B cell (primary cell): ENCODE data around the gene SHOC2. TPM values are rescaled to one million over a fixed set of nuclear protein-coding genes. Genes with fewer than 3 reads are reported as not detected.

Source experiments
- ATAC-seq: fragments of 200-7000 bp; cut with Tn5 transposase; one replicate; pipeline ENCODE4 v1.10.0; 2021; ENCODE audit warnings: low read depth, mild to moderate bottlenecking, moderate number of reproducible peaks, moderate library complexity
- CTCF ChIA-PET: fragments of 350-600 bp; sonication (Branson Sonifier 250); formaldehyde crosslinking; loops from one replicate; lab custom pipeline; 2021; ENCODE audit warnings: antibody characterized with exemption, inconsistent platforms; lab: Charles Lee
- POLR2A ChIA-PET: fragments of 350-600 bp; sonication (Branson Sonifier 250); formaldehyde crosslinking; loops from one replicate; lab custom pipeline; 2021; ENCODE audit warnings: antibody characterized with exemption; lab: Charles Lee
- DNase-seq: peaks from one replicate; pipeline ENCODE4 v3.0.0; 2013
- H2AFZ ChIP-seq: 2 replicates; pipeline ENCODE4 v1.6.1; 2012; ENCODE audit warnings: mild to moderate bottlenecking, low read depth, low read length; ENCODE audit not compliant: insufficient read depth, poor library complexity, severe bottlenecking
- H3K27ac ChIP-seq, 2 donors: 1 replicate in 1 of 2; 2 replicates in 1 of 2; pipeline ENCODE4 v1.5.1; 2012 to 2013; ENCODE audit warnings: low read length in 2 of 2, mild to moderate bottlenecking in 2 of 2, moderate library complexity in 1 of 2
- H3K27me3 ChIP-seq, 4 experiments: fragments of 200-600 bp in 1 of 4; sonication (generic) in 1 of 4; replicated peaks in 1 of 4; 1 replicate in 2 of 4; 2 replicates in 2 of 4; pipeline versions ENCODE4 v1.6.1 to v1.7.0; 2013 to 2016; ENCODE audit warnings: low read length in 3 of 4, mild to moderate bottlenecking in 2 of 4, mixed read lengths in 1 of 4, moderate library complexity in 1 of 4; ENCODE audit not compliant: insufficient read depth in 4 of 4, control insufficient read depth in 3 of 4; ENCODE audit errors: control extremely low read depth in 1 of 4
- H3K36me3 ChIP-seq, 2 experiments: replicated peaks in 1 of 2; 1 replicate in 1 of 2; 2 replicates in 1 of 2; pipeline versions ENCODE4 v1.6.1 to v1.7.1; 2013; ENCODE audit warnings: low read length in 1 of 2; ENCODE audit not compliant: insufficient read depth in 2 of 2, control insufficient read depth in 1 of 2; ENCODE audit errors: control extremely low read depth in 1 of 2, extremely low read depth in 1 of 2
- H3K4me1 ChIP-seq, 2 donors: fragments of 200-600 bp in 1 of 2; sonication (generic) in 1 of 2; 1 replicate in 1 of 2; 2 replicates in 1 of 2; pipeline versions ENCODE4 v1.5.1 to v1.6.1; 2013 to 2017; ENCODE audit warnings: low read length in 2 of 2; ENCODE audit not compliant: control insufficient read depth in 2 of 2, insufficient read depth in 2 of 2
- H3K4me2 ChIP-seq: replicated peaks from 2 replicates; pipeline ENCODE3; 2012; ENCODE audit warnings: mild to moderate bottlenecking, low read depth, low read length; ENCODE audit not compliant: poor library complexity, severe bottlenecking
- H3K4me3 ChIP-seq, 5 experiments: fragments of 200-600 bp in 1 of 5; sonication (generic) in 1 of 5; 1 replicate in 3 of 5; 2 replicates in 2 of 5; pipeline versions ENCODE4 v1.5.1 to v1.7.0; 2011 to 2016; ENCODE audit warnings: low read length in 4 of 5, mild to moderate bottlenecking in 4 of 5, low read depth in 2 of 5, control low read depth in 1 of 5, moderate library complexity in 1 of 5; ENCODE audit not compliant: insufficient read depth in 1 of 5; ENCODE audit errors: control extremely low read depth in 1 of 5, extremely low read depth in 1 of 5
- H3K79me2 ChIP-seq: fragments of 200-600 bp; sonication (generic); one replicate; pipeline ENCODE4 v1.6.0; 2016; ENCODE audit warnings: low read length; ENCODE audit not compliant: control insufficient read depth, insufficient read depth
- H3K9ac ChIP-seq: fragments of 200-600 bp; sonication (generic); 2 replicates; pipeline ENCODE4 v1.6.1; 2017; ENCODE audit warnings: mild to moderate bottlenecking, low read length, moderate library complexity
- H3K9me3 ChIP-seq, 3 donors: one replicate each; pipeline versions ENCODE4 v1.6.1 to v1.7.1; 2013; ENCODE audit warnings: low read length in 2 of 3; ENCODE audit not compliant: control insufficient read depth in 2 of 3, insufficient read depth in 1 of 3; ENCODE audit errors: control extremely low read depth in 1 of 3
- H4K20me1 ChIP-seq: 2 replicates; pipeline ENCODE4 v1.6.0; 2012; ENCODE audit warnings: mild to moderate bottlenecking, low read length; ENCODE audit not compliant: insufficient read depth, control insufficient read depth, poor library complexity, severe bottlenecking
- H3K27ac Mint-ChIP-seq: one replicate; pipeline ENCODE4 v1.8.0; 2021; ENCODE audit warnings: mixed read lengths
- H3K27me3 Mint-ChIP-seq: one replicate; pipeline ENCODE4 v1.8.0; 2021; ENCODE audit warnings: mixed read lengths
- H3K4me1 Mint-ChIP-seq: one replicate; pipeline ENCODE4 v1.8.0; 2021; ENCODE audit warnings: mixed read lengths
- H3K4me3 Mint-ChIP-seq: one replicate; pipeline ENCODE4 v1.8.0; 2021; ENCODE audit warnings: mixed read lengths
- H3K9me3 Mint-ChIP-seq: one replicate; pipeline ENCODE4 v1.8.0; 2022; ENCODE audit warnings: mixed read lengths; ENCODE audit not compliant: insufficient read depth
- EZH2 ChIP-seq: IDR thresholded peaks from 2 replicates; pipeline ENCODE4 v1.6.1; 2012; ENCODE audit warnings: borderline replicate concordance, low read depth, mild to moderate bottlenecking, moderate library complexity, low read length; ENCODE audit not compliant: insufficient read depth, poor library complexity, severe bottlenecking
- WGBS: methylation state at CpG from one replicate; pipeline ENCODE4 v1.1.5; 2013; ENCODE audit warnings: missing lambda C conversion rate; ENCODE audit not compliant: insufficient coverage; 5-methylcytosine and 5-hydroxymethylcytosine counted together
- intact Hi-C: fragments of 100-400 bp; cut with micrococcal nuclease; formaldehyde crosslinking; loops from one replicate; pipeline ENCODE4 v1.10.0; 2022
- polyA plus RNA-seq: library from polyadenylated mRNA; depleted of rRNA; stranded (reverse); fragments of >200 nt; gene quantifications from 2 replicates; pipeline ENCODE4 v1.2.3, GENCODE V29; 2012
- total RNA-seq, 2 donors: library from RNA; stranded (reverse); fragments of 120-200 nt in 1 of 2; gene quantifications; 1 replicate in 1 of 2; 2 replicates in 1 of 2; pipeline versions ENCODE4 v1.2.3 to v1.2.4, GENCODE V29; 2013 to 2022
- TF ChIP-seq, protein P1 (sequence below): fragments of 200-600 bp; IDR thresholded peaks from one replicate; pipeline ENCODE4 v1.8.0; 2022; ENCODE audit warnings: antibody characterized with exemption, mild to moderate bottlenecking

The SHOC2 gene
- total and polyA plus RNA-seq, 2 donors (not counting 1 experiment from before 2014, with no cell fraction given), result 13.3 to 116 TPM

DNA sequence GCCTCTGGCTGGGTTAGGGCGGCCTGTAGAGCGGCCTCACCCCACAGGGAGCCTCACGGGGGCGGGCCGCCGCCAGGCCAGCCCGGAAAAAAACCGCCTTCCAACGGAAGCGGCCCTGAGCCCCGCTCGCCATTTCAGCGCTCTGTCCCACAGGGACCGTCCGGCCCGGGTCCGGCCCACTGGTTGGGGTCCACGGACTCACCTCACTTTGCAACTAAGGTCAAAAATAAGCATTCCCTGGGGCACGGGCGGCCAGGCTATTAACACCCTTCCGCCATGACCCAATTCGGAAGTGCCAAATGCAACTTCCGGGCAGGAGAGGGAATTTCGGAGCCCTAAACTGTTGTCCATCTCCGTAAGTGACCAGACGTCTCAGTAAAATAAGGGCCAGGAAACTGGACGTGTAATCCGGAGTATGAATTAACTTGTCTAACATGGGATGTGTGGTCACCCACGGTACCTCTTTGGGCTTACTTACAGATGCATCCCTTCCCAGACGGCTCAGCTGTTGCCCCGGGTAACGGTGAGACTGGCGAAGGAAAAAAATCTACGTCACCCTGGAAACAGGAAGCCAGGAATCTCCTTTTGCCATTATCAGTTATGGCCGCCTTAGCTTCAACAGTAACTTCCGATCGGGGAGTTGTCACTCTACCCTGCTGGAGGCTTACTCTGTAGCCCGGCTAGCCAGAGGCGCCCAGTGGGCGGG is 608 bp upstream of the SHOC2 start, which contains the start of gene BBIP1:
Gene BBIP1, minus strand, starts transcription at position 538 of the 706 bp plus-strand sequence. CDS start 1,023 bp downstream, outside the sequence.
- WGBS, result under 1% methylated on average over 37 of the region's 40 CpGs
- H3K27me3 Mint-ChIP-seq, result no peaks in the 10 kb centered on the region
- H3K4me1 Mint-ChIP-seq, result peaks cover 49% of the 10 kb centered on the region
- TF ChIP-seq EZH2, result no peak
- ChIA-PET CTCF (interaction anchor here (0.8 to 3.3 kb wide), 9 partner anchors 14 to 246 kb away, joined by 3 to 26 read pairs (median 3); partner anchors contain the start of gene PDCD4), POLR2A (interaction anchor here (0.6 to 1.8 kb wide), 12 partner anchors 18 to 692 kb away, joined by 3 to 8 read pairs (median 4); partner anchors contain the start of genes PDCD4 and SMNDC1)
- Histone ChIP-seq H3K9me3 (no peaks in the 10 kb centered on the region), H3K79me2 (peaks cover 50% of the 10 kb centered on the region), H4K20me1 (peaks cover 19% of the 10 kb centered on the region), H2AFZ (peak within 1 kb of the TSS; percentile 73), H3K9ac (peak within 1 kb of the TSS; percentile 100), H3K27me3 (no peaks in the 10 kb centered on the region), H3K4me1 (peaks cover 16 to 33% of the 10 kb centered on the region in 2 donors), H3K36me3 (peaks cover 0 to 4% of the 10 kb centered on the region in 2 experiments), H3K4me2 (peak within 1 kb of the TSS; percentile 88), H3K27ac (peak within 1 kb of the TSS; percentile 95 to 99), H3K4me3 (peak within 1 kb of the TSS; percentile 78 to 100 (median 97))
- H3K9me3 Mint-ChIP-seq, result no peaks in the 10 kb centered on the region
- intact Hi-C loops, result loop anchor here (1.0 to 2.0 kb wide), 6 partner anchors 46 to 910 kb away; partner anchors contain the start of gene SMC3
- peak within 1 kb of the TSS; percentile 100 for H3K27ac Mint-ChIP-seq
- ATAC-seq (peak; percentile 48), DNase-seq (peak; percentile 99)
- peak within 1 kb of the TSS; percentile 98 for H3K4me3 Mint-ChIP-seq

DNA sequence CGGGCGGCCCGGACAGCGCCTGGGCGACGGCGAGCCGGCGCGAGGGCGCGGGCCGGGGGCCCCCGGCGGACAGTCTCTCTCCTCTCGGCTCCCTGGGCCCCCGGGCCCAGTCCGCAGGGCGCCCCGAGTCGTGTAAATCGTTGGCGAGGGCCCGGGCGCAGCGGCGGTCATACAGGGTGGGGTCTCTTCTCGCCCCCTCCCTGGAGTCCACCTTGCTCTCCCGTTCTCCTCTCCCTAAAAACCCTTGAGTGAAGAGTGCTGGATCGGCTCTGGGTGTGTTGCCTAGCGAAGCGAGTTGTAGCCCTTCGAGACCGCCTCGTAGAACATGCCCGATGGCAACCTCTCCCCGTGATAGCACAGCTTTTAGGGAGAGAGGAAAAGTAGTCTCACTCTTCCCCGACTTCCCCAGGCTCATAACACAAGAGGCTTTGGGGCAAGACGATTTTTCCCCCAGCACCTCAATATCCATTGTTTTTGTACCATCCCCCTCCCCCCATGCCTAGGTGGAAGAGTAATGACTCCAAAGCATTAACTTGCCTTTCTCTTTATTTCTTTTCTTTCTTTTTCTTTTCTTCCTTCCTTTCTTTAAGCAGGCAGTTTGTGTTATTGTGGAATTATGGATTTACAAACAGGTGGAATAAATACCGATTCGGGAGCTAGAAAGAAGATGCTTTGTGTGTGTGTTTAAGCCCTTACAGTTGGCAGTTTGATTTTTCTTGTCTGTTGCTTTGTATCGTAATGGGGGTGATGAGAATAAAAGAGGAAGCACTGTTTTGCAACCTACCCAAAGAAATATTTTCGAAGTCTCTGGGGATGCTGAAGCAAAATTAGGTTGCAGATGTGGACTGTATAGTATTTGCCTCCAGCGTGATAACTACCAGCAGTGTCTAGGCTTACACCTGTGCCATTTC is 822 bp downstream of the SHOC2 start:
- Histone ChIP-seq H4K20me1 (peaks cover 27% of the 10 kb centered on the region), H3K27ac (peak overlapping the region; percentile 81 to 86), H2AFZ (peak overlapping the region; percentile 22), H3K4me2 (peak overlapping the region; percentile 70), H3K9me3 (no peaks in the 10 kb centered on the region), H3K4me3 (peak overlapping the region; percentile 78 to 91 (median 90)), H3K27me3 (no peaks in the 10 kb centered on the region), H3K9ac (peak overlapping the region; percentile 86), H3K79me2 (peaks cover 58% of the 10 kb centered on the region), H3K36me3 (peaks cover 2 to 4% of the 10 kb centered on the region in 2 experiments), H3K4me1 (peaks cover 17 to 41% of the 10 kb centered on the region in 2 donors)
- intact Hi-C loops, result loop anchor here (1.0 to 5.0 kb wide), 9 partner anchors 47 to 911 kb away; partner anchors contain the start of genes DUSP5 and SMC3
- ChIA-PET POLR2A (no interaction called here), CTCF (interaction anchor here (0.6 to 1.0 kb wide), 3 partner anchors 117 to 787 kb away, joined by 3 read pairs; partner anchors contain the start of gene SMC3)
- TF ChIP-seq, protein P1, sequence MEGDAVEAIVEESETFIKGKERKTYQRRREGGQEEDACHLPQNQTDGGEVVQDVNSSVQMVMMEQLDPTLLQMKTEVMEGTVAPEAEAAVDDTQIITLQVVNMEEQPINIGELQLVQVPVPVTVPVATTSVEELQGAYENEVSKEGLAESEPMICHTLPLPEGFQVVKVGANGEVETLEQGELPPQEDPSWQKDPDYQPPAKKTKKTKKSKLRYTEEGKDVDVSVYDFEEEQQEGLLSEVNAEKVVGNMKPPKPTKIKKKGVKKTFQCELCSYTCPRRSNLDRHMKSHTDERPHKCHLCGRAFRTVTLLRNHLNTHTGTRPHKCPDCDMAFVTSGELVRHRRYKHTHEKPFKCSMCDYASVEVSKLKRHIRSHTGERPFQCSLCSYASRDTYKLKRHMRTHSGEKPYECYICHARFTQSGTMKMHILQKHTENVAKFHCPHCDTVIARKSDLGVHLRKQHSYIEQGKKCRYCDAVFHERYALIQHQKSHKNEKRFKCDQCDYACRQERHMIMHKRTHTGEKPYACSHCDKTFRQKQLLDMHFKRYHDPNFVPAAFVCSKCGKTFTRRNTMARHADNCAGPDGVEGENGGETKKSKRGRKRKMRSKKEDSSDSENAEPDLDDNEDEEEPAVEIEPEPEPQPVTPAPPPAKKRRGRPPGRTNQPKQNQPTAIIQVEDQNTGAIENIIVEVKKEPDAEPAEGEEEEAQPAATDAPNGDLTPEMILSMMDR, result no peak
- TF ChIP-seq EZH2, result no peak
- peak overlapping the region; percentile 98 for H3K4me3 Mint-ChIP-seq
- H3K4me1 Mint-ChIP-seq, result peaks cover 54% of the 10 kb centered on the region
- DNase-seq (peak; percentile 87), ATAC-seq (peak; percentile 19)
- no peaks in the 10 kb centered on the region for H3K27me3 Mint-ChIP-seq
- peak overlapping the region; percentile 97 for H3K27ac Mint-ChIP-seq
- under 1% methylated on average over 37 of the region's 44 CpGs for WGBS
- no peaks in the 10 kb centered on the region for H3K9me3 Mint-ChIP-seq
